SK-N-SH (cell line): ENCODE measurements around the gene PPHLN1. TPM values are rescaled to one million over a fixed set of nuclear protein-coding genes. Genes with fewer than 3 reads are reported as not detected.
"Not testable (repeated sequence)": the region's sequence is repeated elsewhere in the genome, so short reads cannot be mapped to it uniquely, and the experiment has no call there.

Experiments
- CTCF ChIA-PET: fragments of 300-600, 350-600 bp; formaldehyde crosslinking; extraction: SDS; loops from one replicate; lab custom pipeline; 2021; lab: Yijun Ruan, JAX
- POLR2A ChIA-PET: fragments of 350-600 bp; sonication (Branson Sonifier 250); formaldehyde crosslinking; extraction: SDS; loops from one replicate; lab custom pipeline; 2020; ENCODE audit warnings: antibody characterized with exemption, inconsistent platforms; lab: Yijun Ruan, JAX
- DNase-seq: peaks from one replicate; pipeline ENCODE4 v3.0.0; 2012
- H2AFZ ChIP-seq: fragments of 200-600 bp; sonication (generic); 2 replicates; pipeline ENCODE4 v1.8.1; 2016; ENCODE audit warnings: antibody characterized with exemption, mild to moderate bottlenecking, low read depth
- H3F3A ChIP-seq: fragments of 200-600 bp; sonication (generic); replicated peaks from 2 replicates; pipeline ENCODE3; 2016; ENCODE audit warnings: antibody characterized with exemption, mild to moderate bottlenecking; ENCODE audit not compliant: insufficient read depth
- H3K27ac ChIP-seq, 2 experiments: fragments of 200-500 bp in 1 of 2; fragments of 200-600 bp in 1 of 2; sonication (Bioruptor generic) in 1 of 2; sonication (generic), shearing (Covaris generic) in 1 of 2; 2 replicates each; pipeline versions ENCODE4 v1.5.1 to v1.6.1; 2014 to 2016; ENCODE audit warnings: low read depth in 2 of 2, inconsistent platforms in 1 of 2, low read length in 1 of 2, mild to moderate bottlenecking in 1 of 2, mixed read lengths in 1 of 2
- H3K27me3 ChIP-seq: fragments of 200-600 bp; sonication (generic), shearing (Covaris generic); 2 replicates; pipeline ENCODE4 v1.6.1; 2016; ENCODE audit warnings: mixed run types; ENCODE audit not compliant: insufficient read depth
- H3K36me3 ChIP-seq, 2 experiments: fragments of 200-500 bp in 1 of 2; fragments of 200-600 bp in 1 of 2; sonication (Bioruptor generic) in 1 of 2; sonication (generic) in 1 of 2; replicated peaks in 1 of 2; 2 replicates each; pipeline versions ENCODE3 to v1.5.1; 2014 to 2016; ENCODE audit warnings: low read length in 1 of 2, mild to moderate bottlenecking in 1 of 2; ENCODE audit not compliant: insufficient read depth in 2 of 2, control insufficient read depth in 1 of 2
- H3K4me1 ChIP-seq, 2 experiments: fragments of 200-500 bp in 1 of 2; fragments of 200-600 bp in 1 of 2; sonication (Bioruptor generic) in 1 of 2; sonication (generic), shearing (Covaris generic) in 1 of 2; 2 replicates each; pipeline versions ENCODE4 v1.5.1 to v1.6.1; 2014 to 2016; ENCODE audit warnings: low read depth in 1 of 2, low read length in 1 of 2, mixed run types in 1 of 2; ENCODE audit not compliant: insufficient read depth in 2 of 2, control insufficient read depth in 1 of 2
- H3K4me2 ChIP-seq: fragments of 200-600 bp; sonication (generic), shearing (Covaris generic); 2 replicates; pipeline ENCODE4 v1.6.1; 2017; ENCODE audit warnings: mixed run types
- H3K4me3 ChIP-seq, 2 experiments: fragments of 200-500 bp in 1 of 2; fragments of 200-600 bp in 1 of 2; sonication (Bioruptor generic) in 1 of 2; sonication (generic), shearing (Covaris generic) in 1 of 2; 2 replicates each; pipeline versions ENCODE4 v1.5.1 to v1.8.1; 2014 to 2016; ENCODE audit warnings: low read depth in 2 of 2, inconsistent platforms in 1 of 2, low read length in 1 of 2, mild to moderate bottlenecking in 1 of 2, mixed read lengths in 1 of 2, moderate library complexity in 1 of 2
- H3K79me2 ChIP-seq: fragments of 200-600 bp; sonication (generic); 2 replicates; pipeline ENCODE4 v1.8.1; 2017; ENCODE audit warnings: mild to moderate bottlenecking; ENCODE audit not compliant: insufficient read depth
- H3K9ac ChIP-seq: fragments of 200-600 bp; sonication (generic); 2 replicates; pipeline ENCODE4 v1.6.1; 2017; ENCODE audit warnings: mixed run types
- H3K9me2 ChIP-seq: fragments of 200-600 bp; sonication (generic); 2 replicates; pipeline ENCODE4 v1.6.1; 2017; ENCODE audit warnings: mixed run types
- H3K9me3 ChIP-seq: fragments of 200-600 bp; sonication (generic); 2 replicates; pipeline ENCODE4 v1.6.1; 2017; ENCODE audit warnings: mixed run types, mild to moderate bottlenecking, moderate library complexity
- H4K20me1 ChIP-seq: fragments of 200-600 bp; sonication (generic); 2 replicates; pipeline ENCODE4 v1.6.1; 2017; ENCODE audit warnings: mild to moderate bottlenecking, mixed run types; ENCODE audit not compliant: insufficient read depth
- CHD2 ChIP-seq: fragments of 150-350 bp; IDR thresholded peaks from 2 replicates; pipeline ENCODE4 v1.6.1; 2018; ENCODE audit warnings: low read length; ENCODE audit not compliant: partially characterized antibody
- EZH2phosphoT487 ChIP-seq: fragments of 200-600 bp; sonication (generic); IDR thresholded peaks from 2 replicates; pipeline ENCODE4 v1.6.1; 2017; ENCODE audit warnings: low read depth, mixed run types, mild to moderate bottlenecking, antibody characterized with exemption, moderate library complexity, borderline replicate concordance
- FOXM1 ChIP-seq: IDR thresholded peaks from 2 replicates; pipeline ENCODE4 v1.4.0; 2012; ENCODE audit warnings: low read depth, mild to moderate bottlenecking
- GABPA ChIP-seq: IDR thresholded peaks from 2 replicates; pipeline ENCODE4 v1.4.0; 2012; ENCODE audit warnings: low read depth, mild to moderate bottlenecking
- JUND ChIP-seq: IDR thresholded peaks from 2 replicates; pipeline ENCODE4 v1.4.0; 2012
- NFIC ChIP-seq: IDR thresholded peaks from 2 replicates; pipeline ENCODE4 v1.4.0; 2012; ENCODE audit warnings: borderline replicate concordance
- RCOR1 ChIP-seq: fragments of 150-350 bp; IDR thresholded peaks from 2 replicates; pipeline ENCODE4 v1.6.1; 2017; ENCODE audit warnings: antibody characterized with exemption, low read length
- REST ChIP-seq: IDR thresholded peaks from 2 replicates; pipeline ENCODE4 v1.6.1; 2012; ENCODE audit warnings: mild to moderate bottlenecking, low read depth, low read length, moderate library complexity
- SIN3A ChIP-seq: IDR thresholded peaks from 2 replicates; pipeline ENCODE4 v1.6.1; 2012; ENCODE audit warnings: low read depth, mild to moderate bottlenecking, low read length, moderate library complexity, borderline replicate concordance
- TCF12 ChIP-seq: IDR thresholded peaks from 2 replicates; pipeline ENCODE4 v1.4.0; 2012
- WGBS: methylation state at CpG from one replicate; pipeline ENCODE4 v1.1.6; 2017; ENCODE audit warnings: low lambda C conversion rate; 5-methylcytosine and 5-hydroxymethylcytosine counted together
- polyA plus RNA-seq, 3 experiments: library from polyadenylated mRNA; depleted of rRNA; stranded (reverse); fragments of >200 nt; gene quantifications; 2 replicates each; pipeline ENCODE4 v1.2.3, GENCODE V29; 2012

PPHLN1 gene
- polyA plus RNA-seq, 1 of the 3 experiments (the other 2 are of a cell fraction), result 55.4 TPM

DNA sequence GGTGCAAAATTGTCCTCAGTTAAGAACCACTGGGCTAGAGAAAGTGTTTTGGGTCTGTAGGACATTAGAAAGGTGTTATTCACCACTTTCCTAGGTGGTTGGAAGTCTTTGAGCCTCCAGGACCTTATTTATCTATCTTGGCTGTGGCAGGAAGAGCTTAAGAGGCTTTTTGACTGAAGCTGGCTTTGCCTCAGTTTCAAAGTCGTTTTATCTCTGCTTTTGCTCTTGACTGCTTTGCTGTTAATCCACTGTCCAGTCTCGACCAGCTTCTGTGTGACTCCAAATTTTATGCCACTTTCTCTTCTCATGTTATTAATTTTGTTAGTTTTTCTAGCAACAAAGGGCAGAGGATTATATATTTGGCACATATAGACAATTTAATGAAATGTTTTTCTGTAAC, 60.3 kb downstream of the PPHLN1 start:
- CTCF ChIA-PET, result interaction anchor here (1.1 to 1.9 kb wide), 2 partner anchors 14 to 16 kb away, joined by 4 to 16 read pairs; no protein-coding TSS in a partner anchor
- TF ChIP-seq SIN3A, result no peak
- no peak for TF ChIP-seq NFIC
- TF ChIP-seq TCF12, result no peak
- no peak for TF ChIP-seq FOXM1
- TF ChIP-seq JUND, result no peak
- TF ChIP-seq CHD2, result no peak
- no peak for TF ChIP-seq EZH2phosphoT487
- no peak for TF ChIP-seq REST
- TF ChIP-seq GABPA, result no peak
- TF ChIP-seq RCOR1, result no peak
- H3K9ac ChIP-seq, result no peak overlapping the region
- H3K9me3 ChIP-seq, result no peaks in the 10 kb centered on the region
- H2AFZ ChIP-seq, result no peak overlapping the region
- H3K27me3 ChIP-seq, result no peaks in the 10 kb centered on the region
- no peak overlapping the region for H3K27ac ChIP-seq
- peaks cover 14% of the 10 kb centered on the region for H3K79me2 ChIP-seq
- no peaks in the 10 kb centered on the region for H3K4me1 ChIP-seq
- no peak overlapping the region for H3K4me2 ChIP-seq
- H3K36me3 ChIP-seq, result peaks cover 26 to 28% of the 10 kb centered on the region in 2 experiments
- POLR2A ChIA-PET, result no interaction called here
- no peak overlapping the region for H3K4me3 ChIP-seq
- WGBS, result 80% methylated on average over 2 of the region's 2 CpGs
- H4K20me1 ChIP-seq, result no peaks in the 10 kb centered on the region
- no peaks in the 10 kb centered on the region for H3F3A ChIP-seq
- H3K9me2 ChIP-seq, result no peaks in the 10 kb centered on the region
- DNase-seq, result no peak

- H4K20me1 ChIP-seq, H3K27me3 ChIP-seq, CTCF ChIA-PET, POLR2A ChIA-PET, H3K4me2 ChIP-seq, H3K9ac ChIP-seq, H3K9me2 ChIP-seq, DNase-seq, H3F3A ChIP-seq, H3K4me1 ChIP-seq, H3K9me3 ChIP-seq, H3K27ac ChIP-seq, H2AFZ ChIP-seq, H3K4me3 ChIP-seq: not testable (repeated sequence)
- Histone ChIP-seq H3K36me3 (peaks cover 22 to 26% of the 10 kb centered on the region in 2 experiments), H3K79me2 (peaks cover 10% of the 10 kb centered on the region)
- 100% methylated on average over 5 of the region's 5 CpGs for WGBS
Measured at GRCh38 chr12:42388086-42388485, 62.1 kb downstream of the PPHLN1 start.
